Activated naive CD8-positive, alpha-beta T cell treated with anti-CD3 and anti-CD28 coated beads for 36 hours (primary cell): Measurements from ENCODE around the gene KIF3A. TPM values are rescaled to one million over a fixed set of nuclear protein-coding genes. Genes with fewer than 3 reads are reported as not detected.

Experiments used
- DNase-seq: peaks from one replicate; pipeline ENCODE4 v3.0.0; 2021
- H3K27ac Mint-ChIP-seq: one replicate; pipeline ENCODE4 v1.8.0; 2022; ENCODE audit warnings: mild to moderate bottlenecking, moderate library complexity, mixed read lengths
- H3K27me3 Mint-ChIP-seq: one replicate; pipeline ENCODE4 v1.8.0; 2022; ENCODE audit warnings: mild to moderate bottlenecking, mixed read lengths
- H3K36me3 Mint-ChIP-seq: one replicate; pipeline ENCODE4 v1.8.0; 2021; ENCODE audit warnings: mild to moderate bottlenecking, mixed read lengths
- H3K4me1 Mint-ChIP-seq: one replicate; pipeline ENCODE4 v1.8.0; 2021; ENCODE audit warnings: mixed read lengths
- H3K4me3 Mint-ChIP-seq: one replicate; pipeline ENCODE4 v1.8.0; 2022; ENCODE audit warnings: mild to moderate bottlenecking, moderate library complexity, mixed read lengths
- H3K9me3 Mint-ChIP-seq: one replicate; pipeline ENCODE4 v1.8.0; 2022; ENCODE audit warnings: mixed read lengths
- total RNA-seq, 2 experiments: library from RNA; stranded (reverse); gene quantifications; one replicate each; pipeline ENCODE4 v1.2.3, GENCODE V29; 2021

Gene KIF3A
- total RNA-seq, 2 experiments from 2014 or later: 10.7 to 11.1 TPM

- no peaks in the 10 kb centered on the region for H3K9me3 Mint-ChIP-seq
- DNase-seq: peak; percentile 42
- peak overlapping the region; percentile 59 for H3K27ac Mint-ChIP-seq
Observed at GRCh38 chr5:132662925-132663770, 74.2 kb downstream of the KIF3A start.

GRCh38 chr5:132662004-132662401, 75.3 kb downstream of the KIF3A start:
- H3K4me3 Mint-ChIP-seq: no peak overlapping the region
- no peaks in the 10 kb centered on the region for H3K36me3 Mint-ChIP-seq
- H3K4me1 Mint-ChIP-seq: peaks cover 33% of the 10 kb centered on the region
- no peaks in the 10 kb centered on the region for H3K9me3 Mint-ChIP-seq
- DNase-seq: no peak
- no peak overlapping the region for H3K27ac Mint-ChIP-seq
- peaks cover 15% of the 10 kb centered on the region for H3K27me3 Mint-ChIP-seq

More at GRCh38 chr5:132662925-132663770, 74.2 kb downstream of the KIF3A start:
- H3K4me1 Mint-ChIP-seq: peaks cover 24% of the 10 kb centered on the region
- peaks cover 4% of the 10 kb centered on the region for H3K27me3 Mint-ChIP-seq
- H3K36me3 Mint-ChIP-seq: no peaks in the 10 kb centered on the region
- no peak overlapping the region for H3K4me3 Mint-ChIP-seq

DNA sequence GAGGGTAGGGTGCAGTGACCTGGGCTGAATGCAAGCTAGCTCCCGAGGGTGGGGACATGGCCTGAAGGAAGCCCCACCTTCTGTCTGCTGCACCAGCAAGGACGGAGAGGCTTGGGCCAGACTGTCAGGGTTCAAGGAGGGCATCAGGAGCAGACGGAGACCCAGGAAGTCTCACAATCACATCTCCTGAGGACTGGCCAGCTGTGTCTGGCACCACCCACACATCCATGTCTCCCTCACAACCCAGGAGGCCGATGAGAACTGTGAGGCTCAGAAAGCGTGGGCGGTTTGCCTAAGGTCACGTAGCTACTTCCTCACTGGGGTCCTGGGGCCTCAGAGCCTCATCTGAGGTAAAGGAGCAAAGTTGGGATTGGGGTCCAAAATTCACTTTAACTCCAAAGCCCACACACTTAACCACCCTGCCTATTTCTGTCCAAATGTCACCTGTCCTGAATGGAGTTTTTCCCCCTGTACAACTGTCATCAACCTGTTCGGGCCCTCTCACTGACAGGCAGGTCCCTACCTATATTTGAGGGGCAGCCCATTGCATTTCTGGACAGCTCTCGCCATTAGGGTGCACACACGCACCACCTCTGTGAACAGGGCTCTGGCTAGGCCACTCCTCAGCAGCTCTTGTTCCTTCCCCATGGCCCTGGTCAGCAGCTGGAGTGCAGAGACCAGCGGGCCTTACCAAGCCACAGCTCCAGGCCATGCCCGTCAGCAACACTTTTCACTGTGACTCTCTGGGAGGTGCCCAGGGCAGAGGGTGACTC, 75.9 kb downstream of the KIF3A start:
- Mint-ChIP-seq H3K27me3 (peaks cover 18% of the 10 kb centered on the region), H3K9me3 (no peaks in the 10 kb centered on the region), H3K36me3 (no peaks in the 10 kb centered on the region), H3K27ac (no peak overlapping the region), H3K4me3 (no peak overlapping the region), H3K4me1 (peaks cover 39% of the 10 kb centered on the region)
- no peak for DNase-seq

DNA sequence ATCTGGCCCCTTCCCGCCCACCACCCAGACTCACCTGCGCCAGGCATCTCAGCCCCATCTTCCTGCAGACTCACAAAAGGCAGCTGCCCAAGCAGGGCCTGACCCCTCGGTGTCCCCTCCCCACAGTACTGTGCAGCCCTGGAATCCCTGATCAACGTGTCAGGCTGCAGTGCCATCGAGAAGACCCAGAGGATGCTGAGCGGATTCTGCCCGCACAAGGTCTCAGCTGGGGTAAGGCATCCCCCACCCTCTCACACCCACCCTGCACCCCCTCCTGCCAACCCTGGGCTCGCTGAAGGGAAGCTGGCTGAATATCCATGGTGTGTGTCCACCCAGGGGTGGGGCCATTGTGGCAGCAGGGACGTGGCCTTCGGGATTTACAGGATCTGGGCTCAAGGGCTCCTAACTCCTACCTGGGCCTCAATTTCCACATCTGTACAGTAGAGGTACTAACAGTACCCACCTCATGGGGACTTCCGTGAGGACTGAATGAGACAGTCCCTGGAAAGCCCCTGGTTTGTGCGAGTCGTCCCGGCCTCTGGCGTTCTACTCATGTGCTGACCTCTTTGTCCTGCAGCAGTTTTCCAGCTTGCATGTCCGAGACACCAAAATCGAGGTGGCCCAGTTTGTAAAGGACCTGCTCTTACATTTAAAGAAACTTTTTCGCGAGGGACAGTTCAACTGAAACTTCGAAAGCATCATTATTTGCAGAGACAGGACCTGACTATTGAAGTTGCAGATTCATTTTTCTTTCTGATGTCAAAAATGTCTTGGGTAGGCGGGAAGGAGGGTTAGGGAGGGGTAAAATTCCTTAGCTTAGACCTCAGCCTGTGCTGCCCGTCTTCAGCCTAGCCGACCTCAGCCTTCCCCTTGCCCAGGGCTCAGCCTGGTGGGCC, 77.5 kb downstream of the KIF3A start:
- H3K36me3 Mint-ChIP-seq: no peaks in the 10 kb centered on the region
- H3K27me3 Mint-ChIP-seq: peaks cover 30% of the 10 kb centered on the region
- no peak overlapping the region for H3K27ac Mint-ChIP-seq
- no peak overlapping the region for H3K4me3 Mint-ChIP-seq
- peaks cover 39% of the 10 kb centered on the region for H3K4me1 Mint-ChIP-seq
- DNase-seq: no peak
- H3K9me3 Mint-ChIP-seq: no peaks in the 10 kb centered on the region

- no peak overlapping the region for H3K4me3 Mint-ChIP-seq
- H3K4me1 Mint-ChIP-seq: peaks cover 38% of the 10 kb centered on the region
- no peaks in the 10 kb centered on the region for H3K9me3 Mint-ChIP-seq
- no peak for DNase-seq
- H3K27me3 Mint-ChIP-seq: peaks cover 42% of the 10 kb centered on the region
- H3K36me3 Mint-ChIP-seq: no peaks in the 10 kb centered on the region
- no peak overlapping the region for H3K27ac Mint-ChIP-seq
Observed at GRCh38 chr5:132658381-132659302, 78.7 kb downstream of the KIF3A start.

GRCh38 chr5:132657676-132658380, 79.5 kb downstream of the KIF3A start, which contains the start of gene IL13:
Gene IL13 (plus strand): TSS chr5:132658173. CDS start chr5:132658187, 14 bp downstream.
- H3K27ac Mint-ChIP-seq: no peak within 1 kb of the TSS
- peaks cover 46% of the 10 kb centered on the region for H3K27me3 Mint-ChIP-seq
- H3K4me1 Mint-ChIP-seq: peaks cover 31% of the 10 kb centered on the region
- H3K36me3 Mint-ChIP-seq: no peaks in the 10 kb centered on the region
- no peaks in the 10 kb centered on the region for H3K9me3 Mint-ChIP-seq
- DNase-seq: no peak
- H3K4me3 Mint-ChIP-seq: no peak within 1 kb of the TSS

DNA sequence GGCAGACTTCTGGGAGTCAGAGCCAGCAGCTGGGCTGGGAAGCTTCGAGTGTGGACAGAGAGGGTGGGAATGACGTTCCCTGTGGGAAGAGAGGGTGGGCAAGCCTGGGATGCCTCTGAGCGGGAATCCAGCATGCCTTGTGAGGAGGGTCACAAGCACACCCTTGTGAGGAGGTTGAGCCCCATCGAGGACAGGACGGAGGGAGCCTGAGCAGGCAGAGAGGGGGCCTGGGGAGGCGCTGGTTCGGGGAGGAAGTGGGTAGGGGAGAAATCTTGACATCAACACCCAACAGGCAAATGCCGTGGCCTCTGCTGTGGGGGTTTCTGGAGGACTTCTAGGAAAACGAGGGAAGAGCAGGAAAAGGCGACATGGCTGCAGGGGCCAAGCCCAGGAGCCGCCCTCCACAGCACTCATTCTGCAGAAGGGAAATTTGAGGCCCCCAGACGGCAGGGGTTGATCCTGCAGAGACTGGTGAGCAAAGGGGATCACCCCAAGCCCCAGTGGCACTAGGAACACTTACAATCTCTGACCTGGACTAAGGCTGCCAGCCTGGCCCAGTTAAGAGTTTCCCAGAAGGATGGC, 80.5 kb downstream of the KIF3A start:
- H3K36me3 Mint-ChIP-seq: no peaks in the 10 kb centered on the region
- no peak for DNase-seq
- H3K4me3 Mint-ChIP-seq: peak overlapping the region; percentile 53
- H3K4me1 Mint-ChIP-seq: peaks cover 29% of the 10 kb centered on the region
- peaks cover 51% of the 10 kb centered on the region for H3K27me3 Mint-ChIP-seq
- H3K27ac Mint-ChIP-seq: no peak overlapping the region
- H3K9me3 Mint-ChIP-seq: peaks cover under 1% of the 10 kb centered on the region

- H3K4me3 Mint-ChIP-seq: peak overlapping the region; percentile 53
- DNase-seq: peak; percentile 54
- H3K4me1 Mint-ChIP-seq: peaks cover 21% of the 10 kb centered on the region
- peaks cover 53% of the 10 kb centered on the region for H3K27me3 Mint-ChIP-seq
- peaks cover 2% of the 10 kb centered on the region for H3K9me3 Mint-ChIP-seq
- H3K27ac Mint-ChIP-seq: no peak overlapping the region
- H3K36me3 Mint-ChIP-seq: no peaks in the 10 kb centered on the region
Observed at GRCh38 chr5:132655821-132656773, 81.2 kb downstream of the KIF3A start.

DNA sequence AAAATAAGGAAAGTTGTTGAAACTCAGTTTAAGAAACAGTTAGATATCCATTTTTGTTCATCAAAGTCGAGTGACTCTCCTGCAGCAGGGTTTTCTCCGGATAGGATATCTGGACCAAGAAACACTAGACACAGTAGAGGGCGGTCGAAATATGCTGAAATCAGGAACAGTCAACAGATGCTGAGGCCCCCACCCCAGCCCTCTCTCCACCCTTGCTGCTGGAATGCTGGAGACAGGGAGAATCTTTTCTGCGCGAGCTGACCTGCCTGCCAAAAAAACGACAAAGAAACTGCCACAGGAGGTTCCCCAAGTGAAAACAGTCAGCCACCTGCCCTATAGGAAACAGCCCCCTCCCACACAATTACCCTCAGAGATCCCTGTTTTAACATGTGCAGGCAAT, 83.6 kb downstream of the KIF3A start:
- DNase-seq: no peak
- Mint-ChIP-seq H3K36me3 (peaks cover under 1% of the 10 kb centered on the region), H3K4me3 (no peak overlapping the region), H3K27ac (no peak overlapping the region), H3K27me3 (peaks cover 53% of the 10 kb centered on the region), H3K4me1 (peaks cover 19% of the 10 kb centered on the region), H3K9me3 (peaks cover 9% of the 10 kb centered on the region)

DNA sequence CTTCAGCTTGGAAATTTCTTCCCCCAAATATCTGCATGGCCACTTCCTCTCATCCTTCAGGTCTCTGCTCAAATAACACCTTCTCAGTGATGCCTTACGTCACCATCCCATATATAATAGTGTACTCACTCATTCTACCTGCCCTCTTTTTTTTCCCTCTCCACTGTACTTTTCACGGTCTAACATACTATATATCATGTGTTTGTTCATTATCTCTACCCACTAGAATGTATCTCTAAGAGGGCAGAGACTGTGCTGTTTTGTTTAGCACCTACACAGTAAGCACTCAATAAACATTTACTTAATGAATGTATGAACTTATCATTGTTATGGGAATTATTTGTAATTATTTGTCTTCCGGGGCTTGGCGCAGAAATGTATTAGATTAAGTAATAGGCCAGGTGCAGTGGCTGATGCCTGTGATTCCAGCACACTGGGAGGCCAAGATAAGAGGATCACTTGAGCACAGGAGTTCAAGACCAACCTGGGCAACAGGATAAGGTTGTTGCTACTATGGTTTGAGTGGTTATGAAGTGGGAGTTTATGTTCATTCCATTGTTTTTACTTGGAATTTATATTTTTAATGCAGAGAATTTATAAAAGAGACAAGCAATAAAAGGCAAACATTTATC, 85.4 kb downstream of the KIF3A start:
- H3K27ac Mint-ChIP-seq: no peak overlapping the region
- H3K27me3 Mint-ChIP-seq: peaks cover 41% of the 10 kb centered on the region
- no peak overlapping the region for H3K4me3 Mint-ChIP-seq
- peaks cover 9% of the 10 kb centered on the region for H3K36me3 Mint-ChIP-seq
- peaks cover 17% of the 10 kb centered on the region for H3K9me3 Mint-ChIP-seq
- H3K4me1 Mint-ChIP-seq: peaks cover 10% of the 10 kb centered on the region
- no peak for DNase-seq

GRCh38 chr5:132648355-132648754, 89.0 kb downstream of the KIF3A start:
- peaks cover 9% of the 10 kb centered on the region for H3K27me3 Mint-ChIP-seq
- peaks cover 17% of the 10 kb centered on the region for H3K9me3 Mint-ChIP-seq
- peaks cover 5% of the 10 kb centered on the region for H3K4me1 Mint-ChIP-seq
- H3K27ac Mint-ChIP-seq: no peak overlapping the region
- no peak for DNase-seq
- H3K36me3 Mint-ChIP-seq: peaks cover 24% of the 10 kb centered on the region
- no peak overlapping the region for H3K4me3 Mint-ChIP-seq

DNA sequence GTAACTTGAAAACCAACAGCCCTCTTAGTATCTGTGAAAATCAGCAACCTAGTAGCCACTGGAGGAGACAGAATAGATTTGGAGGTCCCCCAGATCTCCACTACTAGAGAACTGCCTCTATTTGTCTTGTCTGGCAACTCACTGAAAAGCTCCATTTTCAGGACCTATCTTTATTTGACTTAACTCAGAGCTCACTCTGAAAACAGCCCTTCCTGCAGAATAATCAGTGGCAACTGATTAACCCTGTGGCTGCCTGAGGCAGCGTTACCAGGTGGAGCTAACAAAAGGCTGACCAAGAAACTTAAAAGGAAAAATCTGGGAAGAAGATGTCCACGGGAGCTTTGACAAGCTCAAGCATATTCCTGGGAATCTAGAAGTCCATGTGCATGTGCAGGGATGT, 89.9 kb downstream of the KIF3A start:
- Mint-ChIP-seq H3K27ac (no peak overlapping the region), H3K4me3 (no peak overlapping the region), H3K4me1 (peaks cover 13% of the 10 kb centered on the region), H3K27me3 (peaks cover 8% of the 10 kb centered on the region), H3K9me3 (peaks cover 17% of the 10 kb centered on the region), H3K36me3 (peaks cover 32% of the 10 kb centered on the region)
- no peak for DNase-seq
